PC-3 (cell line): ENCODE results near the gene GLYATL2. TPM values are rescaled to one million over a fixed set of nuclear protein-coding genes. Genes with fewer than 3 reads are reported as not detected.

Experiments
- ATAC-seq: fragments of 200-7000 bp; cut with Tn5 transposase; 2 replicates; pipeline ENCODE4 v1.9.1; 2020; ENCODE audit warnings: mild to moderate bottlenecking, moderate library complexity
- BruUV-seq: library from RNA; stranded (reverse); fragments of 400-500 nt; replicated peaks from 2 replicates; lab custom pipeline; 2021; lab: Mats Ljungman, UMichigan
- CTCF ChIA-PET: fragments of 300-600 bp; sonication (Branson Sonifier 250); formaldehyde crosslinking; loops from one replicate; lab custom pipeline; 2022; ENCODE audit warnings: antibody characterized with exemption; lab: Charles Lee
- POLR2A ChIA-PET: fragments of 300-600 bp; sonication (Branson Sonifier 250); formaldehyde crosslinking; loops from one replicate; lab custom pipeline; 2022; ENCODE audit warnings: antibody characterized with exemption; ENCODE audit not compliant: unreplicated experiment; lab: Charles Lee
- DNase-seq: peaks from one replicate; pipeline ENCODE4 v3.0.0-alpha.2; 2015
- H2AFZ ChIP-seq: fragments of 300-600 bp; sonication (generic); 2 replicates; pipeline ENCODE4 v1.6.0; 2016; ENCODE audit warnings: antibody characterized with exemption, low read length
- H3F3A ChIP-seq: fragments of 300-600 bp; sonication (generic); one replicate; pipeline ENCODE4 v1.6.0; 2017; ENCODE audit warnings: antibody characterized with exemption, low read length, control low read depth, mild to moderate bottlenecking; ENCODE audit not compliant: unreplicated experiment
- H3K27ac ChIP-seq: fragments of 300-600 bp; sonication (generic); 2 replicates; pipeline ENCODE4 v1.5.1; 2016; ENCODE audit warnings: mild to moderate bottlenecking, low read length
- H3K27me3 ChIP-seq: fragments of 300-600 bp; sonication (generic); 2 replicates; pipeline ENCODE4 v1.6.1; 2016; ENCODE audit warnings: low read length, mixed read lengths
- H3K36me3 ChIP-seq: fragments of 300-600 bp; sonication (generic); 2 replicates; pipeline ENCODE4 v1.6.1; 2016; ENCODE audit warnings: low read depth, mixed run types, low read length, mixed read lengths
- H3K4me1 ChIP-seq: fragments of 300-600 bp; sonication (generic); 2 replicates; pipeline ENCODE4 v1.5.1; 2016; ENCODE audit warnings: low read length; ENCODE audit not compliant: insufficient read depth
- H3K4me2 ChIP-seq: fragments of 300-600 bp; sonication (generic); 2 replicates; pipeline ENCODE4 v1.6.0; 2016; ENCODE audit warnings: low read length
- H3K4me3 ChIP-seq: fragments of 300-600 bp; sonication (generic); 2 replicates; pipeline ENCODE4 v1.5.1; 2016; ENCODE audit warnings: mild to moderate bottlenecking, low read length, mixed read lengths
- H3K79me2 ChIP-seq: fragments of 300-600 bp; sonication (generic); 2 replicates; pipeline ENCODE4 v1.6.1; 2017; ENCODE audit warnings: low read length, mixed read lengths
- H3K9ac ChIP-seq: fragments of 300-600 bp; sonication (generic); 2 replicates; pipeline ENCODE4 v1.6.0; 2016; ENCODE audit warnings: mild to moderate bottlenecking, low read length
- H3K9me2 ChIP-seq: fragments of 300-600 bp; sonication (generic); replicated peaks from 2 replicates; pipeline ENCODE4 v1.6.1; 2016; ENCODE audit warnings: mixed run types, low read length, mixed read lengths
- H3K9me3 ChIP-seq: fragments of 300-600 bp; sonication (generic); 2 replicates; pipeline ENCODE4 v1.6.1; 2016; ENCODE audit warnings: low read length, mixed read lengths
- H4K20me1 ChIP-seq: fragments of 300-600 bp; sonication (generic); 2 replicates; pipeline ENCODE4 v1.6.1; 2016; ENCODE audit warnings: low read length, mixed read lengths
- CTCF ChIP-seq: fragments of 300-600 bp; sonication (generic); conservative IDR thresholded peaks from 2 replicates; pipeline ENCODE4 v1.5.1; 2017; ENCODE audit warnings: antibody characterized with exemption, low read depth, mild to moderate bottlenecking, low read length
- EZH2 ChIP-seq: fragments of 300-600 bp; sonication (generic); IDR thresholded peaks from one replicate; pipeline ENCODE4 v1.6.1; 2017; ENCODE audit warnings: antibody characterized with exemption, mild to moderate bottlenecking, low read length; ENCODE audit not compliant: unreplicated experiment
- EZH2phosphoT487 ChIP-seq: fragments of 300-600 bp; sonication (generic); IDR thresholded peaks from 2 replicates; pipeline ENCODE4 v1.6.1; 2018; ENCODE audit warnings: mild to moderate bottlenecking, antibody characterized with exemption, low read length, borderline replicate concordance
- intact Hi-C: fragments of 100-400 bp; cut with micrococcal nuclease; formaldehyde crosslinking; loops from 2 replicates; pipeline ENCODE4 v1.9.0; 2023
- total RNA-seq: library from RNA; depleted of rRNA; stranded (reverse); fragments of >200 nt; gene quantifications from 2 replicates; pipeline ENCODE4 v1.2.3, GENCODE V29; 2014

Gene GLYATL2
- total RNA-seq, 1 experiment from 2014 or later: 0.33 TPM

DNA sequence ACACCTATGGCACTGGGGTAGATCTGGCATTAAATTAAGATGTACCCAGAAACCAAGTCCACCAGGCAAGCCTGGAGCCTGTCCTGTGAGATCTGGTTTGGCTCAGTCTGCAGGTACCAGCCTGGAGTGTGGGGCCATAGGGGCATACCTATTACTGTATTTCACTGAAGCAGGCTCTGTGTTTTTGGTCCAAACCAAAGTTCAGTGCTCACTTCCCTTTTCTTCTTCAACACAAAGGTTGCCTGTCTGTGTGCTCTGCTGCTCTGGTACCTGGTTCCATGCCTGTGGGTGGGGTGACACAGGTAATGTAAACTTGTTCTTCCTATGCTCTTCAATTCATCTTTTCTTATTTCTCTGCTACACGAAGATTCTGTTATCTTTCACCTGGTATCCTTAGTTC, 19.8 kb upstream of the GLYATL2 start:
- H3K27ac ChIP-seq: no peak overlapping the region
- no peaks in the 10 kb centered on the region for H3K9me3 ChIP-seq
- H3K9me2 ChIP-seq: no peaks in the 10 kb centered on the region
- no peak overlapping the region for H3K4me2 ChIP-seq
- no peaks in the 10 kb centered on the region for H3K27me3 ChIP-seq
- POLR2A ChIA-PET: no interaction called here
- no peaks in the 10 kb centered on the region for H3K4me1 ChIP-seq
- intact Hi-C loops: no loop called here
- no peak overlapping the region for H2AFZ ChIP-seq
- no peak overlapping the region for H3K4me3 ChIP-seq
- CTCF ChIA-PET: no interaction called here
- no peaks in the 10 kb centered on the region for H4K20me1 ChIP-seq
- no peaks in the 10 kb centered on the region for H3F3A ChIP-seq
- no peaks in the 10 kb centered on the region for H3K79me2 ChIP-seq
- BruUV-seq: no TSS peak
- DNase-seq: no peak
- TF ChIP-seq EZH2phosphoT487 (no peak), CTCF (no peak), EZH2 (no peak)
- H3K36me3 ChIP-seq: no peaks in the 10 kb centered on the region
- ATAC-seq: no peak
- no peak overlapping the region for H3K9ac ChIP-seq

DNA sequence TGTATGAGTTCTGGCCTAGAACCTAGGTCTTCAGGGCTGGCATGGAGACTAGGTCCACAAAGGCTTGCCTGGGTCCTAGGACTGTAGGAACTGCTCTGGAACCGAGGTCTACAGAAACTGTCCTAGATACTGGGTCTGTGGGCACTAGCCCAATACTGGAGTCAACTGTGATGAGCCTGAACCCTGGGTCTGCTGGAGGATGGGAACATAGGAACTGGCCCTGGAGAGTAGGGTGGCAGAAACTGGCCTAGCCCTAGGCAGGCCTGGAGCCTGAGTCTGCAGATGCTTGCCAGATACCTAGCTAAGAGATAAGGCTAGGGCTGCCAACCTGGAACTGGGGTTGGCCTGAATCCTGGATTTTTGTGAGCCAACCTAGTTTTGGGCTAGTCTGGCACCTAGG, 19.2 kb upstream of the GLYATL2 start:
- Histone ChIP-seq H2AFZ (no peak overlapping the region), H3F3A (no peaks in the 10 kb centered on the region), H3K4me1 (no peaks in the 10 kb centered on the region), H4K20me1 (no peaks in the 10 kb centered on the region), H3K4me3 (no peak overlapping the region), H3K9ac (no peak overlapping the region), H3K36me3 (no peaks in the 10 kb centered on the region), H3K27me3 (no peaks in the 10 kb centered on the region), H3K9me2 (no peaks in the 10 kb centered on the region), H3K27ac (no peak overlapping the region), H3K9me3 (no peaks in the 10 kb centered on the region), H3K4me2 (no peak overlapping the region), H3K79me2 (no peaks in the 10 kb centered on the region)
- BruUV-seq: no TSS peak
- ChIA-PET POLR2A (no interaction called here), CTCF (no interaction called here)
- no peak for TF ChIP-seq CTCF
- no peak for TF ChIP-seq EZH2
- no peak for TF ChIP-seq EZH2phosphoT487
- intact Hi-C loops: no loop called here
- DNase-seq (no peak), ATAC-seq (no peak)

DNA sequence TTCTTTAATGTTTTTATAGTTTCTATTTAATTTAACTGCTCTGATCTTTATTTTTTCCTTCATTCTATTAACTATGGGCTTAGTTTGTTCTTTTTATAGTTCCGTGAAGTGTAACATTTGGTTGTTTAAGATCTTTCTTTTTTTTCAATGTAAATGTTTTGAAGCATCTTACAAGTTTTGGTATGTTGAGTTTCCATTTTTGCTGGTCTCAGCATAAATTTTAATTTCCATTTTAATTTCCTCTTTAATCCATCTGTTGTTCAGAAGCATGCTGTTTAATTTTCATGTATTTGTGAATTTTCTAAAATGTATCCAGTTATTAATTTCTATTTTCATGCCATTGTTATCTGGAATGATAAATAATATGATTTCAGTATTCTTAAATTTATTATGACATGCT, 17.0 kb upstream of the GLYATL2 start:
- Histone ChIP-seq H2AFZ (no peak overlapping the region), H3F3A (no peaks in the 10 kb centered on the region), H3K36me3 (no peaks in the 10 kb centered on the region), H4K20me1 (no peaks in the 10 kb centered on the region), H3K9ac (no peak overlapping the region), H3K79me2 (no peaks in the 10 kb centered on the region), H3K9me2 (no peaks in the 10 kb centered on the region), H3K4me2 (no peak overlapping the region), H3K27me3 (no peaks in the 10 kb centered on the region; the same call in 1 of the 2 replicates), H3K27ac (no peak overlapping the region), H3K4me3 (no peak overlapping the region), H3K9me3 (no peaks in the 10 kb centered on the region), H3K4me1 (no peaks in the 10 kb centered on the region)
- DNase-seq (no peak), ATAC-seq (no peak)
- TF ChIP-seq CTCF (no peak), EZH2phosphoT487 (no peak), EZH2 (no peak)
- intact Hi-C loops: no loop called here
- ChIA-PET POLR2A (no interaction called here), CTCF (no interaction called here)
- BruUV-seq: no TSS peak
